Fibroblast of skin of left quadriceps (primary cell): ENCODE data around the gene INPP4A.
A peak's percentile ranks its signal among the peaks of the same experiment; 100 is the strongest.

Experiments used
- DNase-seq, 2 experiments: peaks; one replicate each; pipeline ENCODE4 v3.0.0-alpha.2; 2013; ENCODE audit warnings: low read depth in 2 of 2

Gene INPP4A

GRCh38 chr2:98460573-98461497 lies 16.2 kb downstream of the INPP4A start:
- no peak for DNase-seq

- no peak for DNase-seq
Observed at GRCh38 chr2:98461498-98462049, 16.9 kb downstream of the INPP4A start.

- no peak for DNase-seq
Observed at GRCh38 chr2:98463081-98463481, 18.4 kb downstream of the INPP4A start.

DNA sequence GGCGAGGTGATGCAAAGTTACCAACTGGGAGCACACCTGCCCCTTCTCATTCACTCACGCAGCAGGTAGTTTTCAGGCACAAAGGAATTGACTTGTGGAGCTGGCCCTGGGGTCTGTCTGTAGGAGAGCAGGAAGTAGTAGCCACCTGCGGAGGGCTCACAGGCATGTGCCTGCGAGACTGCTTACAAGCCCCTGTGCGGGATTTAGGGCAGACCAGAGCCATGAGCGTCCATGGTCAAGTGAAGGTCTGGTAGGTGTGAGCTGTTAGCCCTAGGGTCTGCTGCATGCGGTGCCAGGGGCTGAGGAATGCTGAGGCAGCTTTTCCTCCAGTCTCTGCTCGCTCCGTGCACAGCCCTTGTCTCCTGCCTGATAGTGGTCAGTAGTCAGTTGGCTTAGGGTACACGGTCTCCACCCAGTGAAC lies 18.9 kb downstream of the INPP4A start:
- DNase-seq = no peak

- no peak for DNase-seq
Observed at GRCh38 chr2:98463988-98464771, 19.5 kb downstream of the INPP4A start.

- no peak for DNase-seq
Observed at GRCh38 chr2:98464772-98465310, 20.2 kb downstream of the INPP4A start.

GRCh38 chr2:98465456-98466226 lies 21.0 kb downstream of the INPP4A start:
- DNase-seq = peak; percentile 32 to 36

GRCh38 chr2:98467082-98467536 lies 22.5 kb downstream of the INPP4A start:
- DNase-seq = no peak

GRCh38 chr2:98467652-98468051 lies 23.0 kb downstream of the INPP4A start:
- no peak for DNase-seq

DNA sequence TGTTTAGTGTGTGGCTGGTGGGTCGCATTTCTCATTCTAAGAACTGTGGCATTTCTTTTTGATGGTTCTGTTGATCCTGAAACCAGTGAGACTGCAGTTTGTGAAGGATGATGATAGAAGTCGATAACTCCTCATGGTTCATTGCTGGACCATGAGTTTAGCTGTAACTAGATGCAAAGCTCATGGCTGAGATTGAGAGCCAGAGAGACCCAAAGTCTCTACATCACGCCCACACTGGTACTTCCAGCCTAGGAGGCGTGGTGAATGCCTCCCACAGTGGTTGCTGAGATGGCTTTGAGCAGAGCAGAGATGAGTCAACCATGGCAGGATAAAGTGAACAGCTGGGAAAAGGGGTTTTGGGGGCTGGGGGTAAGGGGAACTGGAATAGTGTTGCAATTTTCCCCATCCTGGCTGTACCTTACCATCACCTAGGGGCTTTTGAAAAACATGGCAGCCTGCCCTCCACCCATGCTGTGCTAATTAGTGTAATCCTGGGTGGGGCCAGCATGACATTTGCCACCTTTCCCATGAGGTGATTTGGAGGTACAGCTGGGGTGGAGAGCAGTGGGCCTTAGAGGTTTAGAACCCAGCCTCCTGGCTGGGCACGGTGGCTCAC lies 24.1 kb downstream of the INPP4A start:
- DNase-seq = no peak

DNA sequence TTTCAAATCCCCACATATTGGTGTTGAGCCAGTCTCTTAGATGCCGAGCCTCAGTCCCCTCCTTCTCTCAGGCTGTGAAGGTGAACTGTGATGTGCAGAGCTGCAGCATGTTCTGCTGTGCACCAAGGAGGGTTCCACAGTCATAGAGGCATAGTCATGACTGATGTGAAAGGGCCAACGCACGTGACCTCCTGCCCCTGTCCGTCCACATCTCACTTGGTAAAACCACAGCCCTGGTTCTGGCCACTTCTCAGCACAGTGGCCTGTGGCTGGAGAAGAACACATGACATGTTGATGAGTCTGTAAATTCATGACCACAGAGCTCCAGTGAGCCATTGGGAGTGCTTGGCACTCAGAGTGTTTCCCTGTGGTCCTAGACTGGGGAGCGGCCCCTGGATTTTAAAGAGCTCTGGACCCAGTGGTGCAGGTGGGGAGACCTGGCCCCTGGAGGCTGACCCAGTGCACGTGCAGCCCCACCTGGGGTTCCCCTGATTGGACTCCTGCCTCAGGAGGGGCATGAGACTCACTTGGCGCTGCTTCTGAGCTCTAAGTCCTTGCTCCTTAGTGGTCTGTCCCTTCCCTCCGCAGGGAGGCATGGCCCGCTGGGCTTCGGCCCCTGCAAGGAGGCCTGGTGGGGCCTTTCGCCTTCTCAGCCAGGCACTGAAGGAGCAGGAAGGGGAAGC lies 25.3 kb downstream of the INPP4A start:
- DNase-seq = no peak

DNA sequence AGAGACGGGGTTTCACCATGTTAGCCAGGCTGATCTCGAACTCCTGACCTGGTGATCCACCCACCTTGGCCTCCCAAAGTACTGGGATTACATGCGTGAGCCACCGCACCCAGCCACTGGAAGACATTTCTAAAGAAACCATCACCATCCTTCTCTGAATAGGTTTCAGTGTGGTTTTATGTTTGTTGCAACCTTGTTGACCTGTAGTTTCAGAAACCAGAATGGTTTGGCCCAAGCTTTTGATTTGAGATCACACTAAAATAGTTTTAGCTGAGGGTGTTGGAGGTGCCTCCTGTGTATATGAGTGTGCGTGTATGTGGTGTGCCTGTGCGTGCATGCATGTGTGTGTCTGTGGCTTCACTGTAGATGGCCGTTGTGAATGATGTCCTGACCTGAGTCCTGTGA lies 26.2 kb downstream of the INPP4A start:
- DNase-seq = no peak

GRCh38 chr2:98471402-98472131 lies 26.9 kb downstream of the INPP4A start:
- DNase-seq = no peak

GRCh38 chr2:98472132-98472650 lies 27.5 kb downstream of the INPP4A start:
- no peak for DNase-seq

- DNase-seq = no peak
Observed at GRCh38 chr2:98472961-98473746, 28.5 kb downstream of the INPP4A start.

DNA sequence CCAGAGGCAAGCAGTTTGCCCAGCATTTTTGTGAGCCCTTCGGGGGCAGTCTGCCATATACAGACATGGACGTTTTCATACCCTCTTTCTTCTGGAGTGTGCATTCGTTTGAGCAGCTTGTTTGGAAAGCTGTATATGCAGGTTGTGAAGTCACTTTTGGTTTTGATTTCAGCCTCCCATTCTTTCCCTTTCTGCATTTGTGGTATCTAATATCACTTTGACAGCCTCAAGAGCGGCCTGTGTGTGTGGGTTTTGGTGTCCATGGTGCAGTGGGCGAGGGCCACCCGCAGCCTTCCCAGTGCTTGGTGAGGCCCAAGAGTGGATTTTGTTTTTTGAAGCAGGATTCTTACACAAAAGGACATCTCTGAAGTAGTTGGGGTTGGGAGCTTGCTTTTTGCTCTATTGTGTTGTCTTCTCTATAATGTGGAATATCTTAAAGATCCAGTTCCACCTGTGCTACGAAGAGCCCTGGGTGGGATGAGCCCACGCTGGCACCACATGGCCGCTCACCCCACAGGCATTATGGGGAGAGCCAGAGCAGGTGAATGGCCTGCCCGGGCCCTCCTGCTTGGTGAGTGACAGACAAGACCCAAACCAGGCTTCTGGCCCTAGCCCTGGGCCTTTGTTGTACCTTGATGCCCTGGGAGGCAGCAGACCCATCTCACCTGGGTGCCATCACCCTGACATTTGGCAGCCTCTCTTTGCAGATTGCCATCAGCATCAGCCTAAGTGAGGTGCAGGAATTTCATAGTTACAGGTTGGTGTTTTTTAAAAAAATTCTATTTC lies 29.5 kb downstream of the INPP4A start:
- DNase-seq = no peak

GRCh38 chr2:98474979-98475632 lies 30.4 kb downstream of the INPP4A start:
- no peak for DNase-seq
